HG02981 (cell line): ENCODE data around the gene RAI1.

ENCODE experiments used
- ATAC-seq: cut with Tn5 transposase; IDR thresholded peaks from one replicate; pipeline ENCODE4 v1.9.1; 2021; ENCODE audit warnings: mild to moderate bottlenecking, moderate library complexity; ENCODE audit not compliant: unreplicated experiment

RAI1 gene

GRCh38 chr17:17728550-17729251, 47.4 kb downstream of the RAI1 start:
- no peak for ATAC-seq

GRCh38 chr17:17729620-17730249, 48.5 kb downstream of the RAI1 start:
- no peak for ATAC-seq

- no peak for ATAC-seq
Measured at GRCh38 chr17:17730250-17730935, 49.1 kb downstream of the RAI1 start.

- ATAC-seq: no peak
Measured at GRCh38 chr17:17732444-17732843, 51.2 kb downstream of the RAI1 start.

- no peak for ATAC-seq
Measured at GRCh38 chr17:17732892-17733670, 51.8 kb downstream of the RAI1 start.

- ATAC-seq: no peak
Measured at GRCh38 chr17:17736205-17737183, 55.2 kb downstream of the RAI1 start.

GRCh38 chr17:17737961-17738894, 57.0 kb downstream of the RAI1 start:
- no peak for ATAC-seq

GRCh38 chr17:17738901-17739300, 57.6 kb downstream of the RAI1 start:
- no peak for ATAC-seq

- ATAC-seq: no peak
Measured at GRCh38 chr17:17739388-17740066, 58.3 kb downstream of the RAI1 start.

- ATAC-seq: no peak
Measured at GRCh38 chr17:17740615-17741348, 59.5 kb downstream of the RAI1 start.

GRCh38 chr17:17741349-17742023, 60.2 kb downstream of the RAI1 start:
- no peak for ATAC-seq

- no peak for ATAC-seq
Measured at GRCh38 chr17:17742133-17742621, 60.9 kb downstream of the RAI1 start.

- no peak for ATAC-seq
Measured at GRCh38 chr17:17742688-17743390, 61.6 kb downstream of the RAI1 start.

GRCh38 chr17:17743391-17744112, 62.3 kb downstream of the RAI1 start:
- no peak for ATAC-seq

GRCh38 chr17:17744116-17744515, 62.9 kb downstream of the RAI1 start:
- no peak for ATAC-seq
